G401 (cell line): Measurements from ENCODE around the gene BANP. TPM values are rescaled to one million over a fixed set of nuclear protein-coding genes. Genes with fewer than 3 reads are reported as not detected.
"Not testable (repeated sequence)": the region's sequence is repeated elsewhere in the genome, so short reads cannot be mapped to it uniquely, and the experiment has no call there.

Experiments
- DNase-seq: peaks from one replicate; pipeline ENCODE4 v3.0.0-alpha.2; 2015; ENCODE audit warnings: low spot score
- in situ Hi-C: cut with HindIII; loops from 2 replicates; pipeline ENCODE4 v1.10.0; 2016; ENCODE audit warnings: low sequenced_read_pairs, mixed read lengths
- total RNA-seq: library from RNA; depleted of rRNA; stranded (reverse); fragments of >200 nt; shearing (Covaris generic); gene quantifications from 2 replicates; pipeline ENCODE4 v1.2.3, GENCODE V29; 2014

BANP gene
- total RNA-seq, 1 experiment from 2014 or later: 28.4 TPM

DNA sequence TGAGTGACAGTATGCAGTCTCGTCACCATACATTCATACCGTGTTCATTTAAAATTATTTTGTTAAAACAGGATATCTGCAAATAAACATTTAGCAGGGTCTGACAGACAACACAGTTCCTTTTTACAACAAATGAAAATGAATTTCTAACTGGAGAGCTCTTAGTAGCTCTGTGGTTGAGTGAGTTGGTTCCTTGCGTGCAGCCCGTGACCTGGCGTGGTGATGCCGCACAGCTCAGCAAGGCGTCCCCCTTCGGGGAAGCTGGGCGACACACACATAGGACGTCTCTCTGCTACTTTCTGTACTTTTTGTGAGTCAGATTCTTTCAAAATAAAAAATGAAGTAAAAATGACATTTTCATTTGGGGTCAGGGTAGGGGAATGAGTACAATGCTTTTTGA lies 86.1 kb downstream of the BANP start:
- DNase-seq, in situ Hi-C loops: not testable (repeated sequence)

DNA sequence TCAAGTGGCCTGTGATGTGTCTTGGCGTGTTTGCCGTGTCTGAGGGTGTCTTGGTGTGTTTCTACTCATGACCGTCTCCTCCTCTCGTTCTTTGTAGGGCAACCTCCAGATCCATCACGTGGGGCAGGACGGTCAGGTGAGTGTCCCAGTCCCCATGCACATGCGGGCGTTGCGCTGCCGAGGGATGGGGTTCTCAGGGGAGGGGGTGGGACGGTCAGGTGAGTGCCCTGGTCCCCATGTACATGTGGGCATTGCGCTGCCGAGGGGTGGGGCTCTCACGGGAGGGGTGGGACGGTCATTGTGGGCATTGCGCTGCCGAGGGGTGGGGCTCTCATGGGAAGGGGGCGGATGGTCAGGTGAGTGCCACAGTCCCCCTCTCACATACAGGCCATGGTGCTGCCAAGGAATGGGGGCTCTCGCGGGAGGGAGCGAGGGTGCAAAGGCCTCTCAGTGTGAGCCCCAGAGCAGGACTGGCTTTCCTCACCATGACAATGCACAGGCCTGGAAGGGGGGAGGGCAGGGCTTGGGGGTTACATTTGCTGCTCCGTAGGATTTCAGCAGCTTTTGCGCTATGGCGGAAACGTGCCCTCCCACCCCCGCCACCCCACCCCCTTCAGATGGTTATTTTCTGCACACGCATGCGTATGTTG lies 86.8 kb downstream of the BANP start:
- in situ Hi-C loops: not testable (repeated sequence)

DNA sequence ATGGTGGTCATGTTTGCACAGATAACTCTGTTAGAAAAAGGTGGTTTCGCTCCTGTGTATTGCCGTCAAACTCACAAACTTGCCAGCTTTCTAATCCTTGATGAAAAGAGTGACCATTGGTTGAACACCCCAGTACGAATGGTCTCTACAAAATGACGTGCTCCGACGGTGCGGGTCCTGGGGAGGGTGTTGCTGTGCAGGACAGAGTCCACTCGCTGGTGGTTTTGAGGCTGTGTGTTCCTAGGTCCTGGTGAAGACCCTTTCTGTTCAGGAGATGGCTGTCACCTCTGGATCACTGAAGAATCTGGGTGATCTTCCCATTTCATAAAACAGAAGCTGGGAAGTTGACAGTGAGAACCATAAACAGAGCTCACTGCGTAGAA lies 87.3 kb downstream of the BANP start:
- in situ Hi-C loops, DNase-seq: not testable (repeated sequence)

More for the DNA sequence above, 86.8 kb downstream of the BANP start:
- not testable (repeated sequence) for DNase-seq

DNA sequence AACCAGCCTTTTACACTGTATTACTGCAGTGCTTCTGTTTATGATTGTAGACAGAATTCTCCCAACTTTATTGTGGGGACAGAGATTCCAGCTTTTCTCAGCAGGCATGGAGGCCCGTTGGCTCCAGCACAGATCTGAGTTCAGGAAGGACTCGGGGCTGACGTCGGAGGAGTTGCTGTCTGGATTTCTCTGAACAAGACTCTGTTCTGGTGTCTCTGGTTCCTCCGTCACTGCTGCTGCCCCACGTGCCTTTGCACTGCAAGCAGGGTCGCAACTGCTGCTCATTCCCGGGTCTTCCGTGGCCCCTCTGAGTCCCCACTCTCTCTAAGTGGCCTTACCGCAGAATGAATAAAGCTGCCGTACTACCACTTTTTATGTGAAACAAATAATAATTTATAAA lies 88.4 kb downstream of the BANP start:
- in situ Hi-C loops: no loop called here
- no peak for DNase-seq

DNA sequence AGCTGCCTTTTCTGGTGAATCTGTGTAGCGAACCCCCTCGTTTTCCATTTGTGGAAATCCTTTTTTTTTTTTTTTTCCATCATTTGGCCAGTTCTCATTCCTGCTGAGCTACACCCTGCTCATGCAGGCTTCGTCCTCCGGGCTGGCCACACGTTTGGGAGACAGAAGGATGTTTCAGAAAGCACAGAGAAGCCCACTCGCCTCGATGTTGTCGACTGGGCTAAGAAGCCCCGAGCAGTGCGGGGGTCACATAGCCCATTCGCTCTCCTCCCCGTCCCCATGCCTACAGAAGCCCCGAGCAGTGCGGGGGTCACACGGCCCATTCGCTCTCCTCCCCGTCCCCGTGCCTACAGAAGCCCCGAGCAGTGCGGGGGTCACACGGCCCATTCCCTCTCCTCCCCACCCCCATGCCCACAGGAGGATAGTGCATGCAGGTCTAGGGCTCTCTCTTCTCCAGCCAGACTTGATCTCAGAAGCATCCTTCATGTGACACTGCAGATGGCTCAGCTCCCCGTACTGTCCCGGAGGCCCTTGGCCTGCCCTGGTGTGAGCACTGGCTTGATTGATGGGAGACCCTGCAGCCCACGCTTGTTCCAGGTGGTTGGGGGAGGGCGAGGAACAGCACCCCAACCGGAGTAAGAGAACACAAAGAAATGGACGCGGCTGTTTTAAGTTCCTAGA lies 89.1 kb downstream of the BANP start:
- in situ Hi-C loops, DNase-seq: not testable (repeated sequence)

DNA sequence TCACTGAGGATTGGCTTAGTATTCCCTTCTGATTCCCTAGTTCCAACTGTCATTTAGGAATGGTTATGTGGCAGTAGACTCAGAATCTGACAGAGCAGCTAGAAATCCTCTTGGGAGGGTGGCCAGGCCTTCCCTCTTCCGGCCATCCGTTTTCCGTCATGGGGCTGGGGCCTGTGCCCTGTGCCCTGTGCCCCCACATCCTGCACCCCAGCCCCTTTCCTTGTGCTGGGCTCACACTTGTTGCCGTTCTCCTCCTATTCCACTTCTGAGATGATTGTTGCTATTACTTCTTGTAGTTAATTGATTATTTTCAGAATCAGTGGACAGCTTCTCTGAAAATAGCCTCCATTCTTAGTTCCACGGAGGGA lies 89.6 kb downstream of the BANP start:
- in situ Hi-C loops, DNase-seq: not testable (repeated sequence)

DNA sequence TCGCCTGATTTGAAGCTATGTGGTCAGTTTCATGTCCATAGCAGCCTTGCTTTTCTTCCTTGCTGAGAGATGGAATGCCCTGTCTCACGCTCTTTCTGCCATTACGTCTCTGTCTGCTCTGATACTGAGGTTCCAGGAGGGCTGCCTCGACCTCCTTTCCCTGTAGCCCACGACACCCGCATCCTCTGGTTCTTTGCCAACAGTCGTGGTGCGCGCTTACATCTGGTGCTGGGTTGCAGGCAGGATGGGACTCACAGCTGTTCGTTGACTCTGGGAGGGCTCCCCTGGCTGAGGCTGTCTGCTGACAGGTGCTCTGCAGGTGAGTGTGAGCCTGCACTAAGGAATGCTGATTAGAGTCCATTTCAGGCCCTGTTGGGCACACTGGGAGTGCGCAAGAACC lies 90.3 kb downstream of the BANP start:
- DNase-seq, in situ Hi-C loops: not testable (repeated sequence)

DNA sequence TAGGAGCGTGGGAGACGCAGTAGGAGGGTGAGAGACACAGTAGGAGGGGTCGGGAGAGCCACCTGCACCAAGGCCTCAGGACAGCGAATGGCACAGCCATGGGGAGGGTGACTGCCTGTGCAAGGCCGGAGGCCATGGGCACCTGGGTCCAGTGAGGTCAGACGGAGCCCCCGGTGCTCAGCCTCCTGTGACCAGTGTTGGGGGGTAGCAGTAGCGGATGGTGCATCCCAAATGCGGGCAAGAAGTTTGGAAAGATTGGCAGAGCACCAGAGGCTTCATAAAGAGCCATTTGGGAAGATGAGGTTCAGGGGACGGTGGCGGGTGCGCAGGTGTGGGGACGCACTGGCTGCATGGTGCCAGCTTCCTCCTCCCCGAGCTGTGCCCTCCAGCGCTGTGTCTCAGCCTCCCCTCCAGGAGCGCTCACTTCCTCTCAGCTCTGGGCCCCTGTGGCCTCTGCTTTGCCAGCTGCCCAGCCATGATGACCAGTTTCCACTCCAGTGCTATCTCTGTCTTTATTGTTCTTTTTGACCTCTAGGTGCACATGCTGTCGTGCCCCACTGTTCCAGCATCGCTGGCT lies 90.8 kb downstream of the BANP start:
- DNase-seq, in situ Hi-C loops: not testable (repeated sequence)

DNA sequence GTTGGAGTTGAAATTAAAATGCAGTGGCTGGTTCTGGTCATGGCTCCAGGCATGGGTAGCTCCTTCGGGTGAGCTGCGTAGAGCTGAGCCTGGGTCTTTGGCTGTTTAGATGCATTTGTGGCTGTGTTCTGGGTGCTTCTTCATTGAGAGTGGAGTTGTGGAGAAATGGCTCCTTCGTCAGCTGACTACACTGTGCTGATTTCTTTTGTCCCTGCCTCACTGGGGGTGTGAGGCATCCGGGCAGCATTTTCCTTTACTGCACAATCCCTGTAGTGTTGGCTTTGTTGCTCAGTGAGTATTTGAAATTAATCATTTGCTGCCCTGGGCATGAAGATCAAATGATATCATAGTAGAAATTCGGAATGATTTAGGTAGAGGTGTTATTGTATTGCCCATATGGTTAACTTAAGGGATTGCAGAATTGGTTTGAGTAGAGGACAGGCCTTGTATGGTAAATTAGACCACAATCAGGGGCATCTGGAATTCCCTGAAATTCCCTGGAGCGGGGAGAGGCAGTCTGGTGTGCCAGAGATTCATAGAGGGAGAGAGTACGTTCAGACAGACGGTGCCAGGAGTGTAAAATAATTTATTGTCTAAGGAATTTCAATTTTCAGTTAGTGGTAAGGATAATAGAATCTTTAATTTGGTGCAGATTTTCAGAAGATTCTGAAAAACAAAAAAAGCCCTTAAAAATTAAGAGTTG lies 92.1 kb downstream of the BANP start:
- in situ Hi-C loops, DNase-seq: not testable (repeated sequence)

DNA sequence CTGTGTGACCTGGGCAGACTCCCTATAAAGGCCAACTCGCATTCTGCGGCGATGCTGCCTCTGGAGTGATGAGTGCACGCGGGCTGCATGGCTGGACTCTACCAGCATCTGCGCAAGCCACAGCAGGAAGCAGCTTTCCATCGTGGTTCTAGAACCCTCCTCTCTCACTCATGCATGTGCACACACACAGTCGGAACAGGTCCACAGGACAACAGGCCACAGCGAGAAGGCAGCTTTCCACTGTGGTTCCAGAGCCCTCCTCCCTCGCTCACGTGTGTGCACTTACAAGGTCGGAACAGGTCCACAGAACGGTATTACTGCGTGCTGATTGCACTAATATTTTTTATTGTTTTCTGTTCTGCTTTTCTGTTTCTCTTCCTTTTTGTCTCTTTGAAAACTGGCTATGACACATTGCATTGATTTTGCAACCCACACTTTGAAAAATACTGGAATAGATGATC lies 92.9 kb downstream of the BANP start:
- in situ Hi-C loops, DNase-seq: not testable (repeated sequence)

DNA sequence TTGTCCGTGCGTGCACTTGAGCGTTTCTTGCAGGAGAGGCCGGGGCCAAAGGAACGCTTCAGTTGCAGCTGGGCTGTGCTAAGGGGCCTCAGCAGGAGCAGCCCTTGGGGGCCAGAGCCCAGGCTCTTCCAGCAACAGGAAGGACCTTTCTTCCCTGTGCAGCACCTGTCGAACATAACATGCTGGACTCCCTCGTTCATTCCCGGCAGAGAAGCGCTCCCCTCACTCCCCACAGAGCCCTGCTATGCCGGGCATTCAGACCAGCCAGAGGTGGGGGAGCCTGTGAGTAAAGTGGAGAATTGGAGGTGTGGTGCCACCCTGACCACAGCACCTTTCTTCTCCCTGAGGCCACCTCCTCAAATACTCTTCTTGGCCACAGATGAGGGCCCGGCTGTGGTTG lies 94.1 kb downstream of the BANP start:
- DNase-seq, in situ Hi-C loops: not testable (repeated sequence)

DNA sequence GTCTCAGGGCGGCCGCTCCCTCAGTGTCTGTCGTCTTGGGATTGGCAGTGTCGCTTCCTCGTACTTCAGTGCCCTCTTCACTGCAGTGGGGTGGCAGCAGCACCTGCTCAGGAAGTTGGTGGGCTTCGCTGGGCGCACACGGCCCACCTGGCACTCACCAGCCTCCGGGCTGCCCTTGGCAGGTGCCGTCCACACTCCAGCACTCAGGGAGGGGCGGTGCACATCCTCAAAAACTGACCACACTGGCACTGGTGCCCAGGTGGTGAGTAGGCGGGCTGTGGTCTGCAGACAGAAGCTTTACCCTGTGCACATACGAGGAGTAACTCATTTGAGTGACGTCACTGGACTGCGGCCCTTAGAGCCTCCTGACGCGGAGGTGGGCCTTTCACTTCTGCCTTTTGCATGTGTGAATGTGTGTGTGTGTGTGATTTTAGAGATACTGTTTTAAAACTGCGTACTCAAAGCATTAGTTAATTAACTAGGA lies 94.6 kb downstream of the BANP start:
- DNase-seq: no peak
- in situ Hi-C loops: no loop called here

DNA sequence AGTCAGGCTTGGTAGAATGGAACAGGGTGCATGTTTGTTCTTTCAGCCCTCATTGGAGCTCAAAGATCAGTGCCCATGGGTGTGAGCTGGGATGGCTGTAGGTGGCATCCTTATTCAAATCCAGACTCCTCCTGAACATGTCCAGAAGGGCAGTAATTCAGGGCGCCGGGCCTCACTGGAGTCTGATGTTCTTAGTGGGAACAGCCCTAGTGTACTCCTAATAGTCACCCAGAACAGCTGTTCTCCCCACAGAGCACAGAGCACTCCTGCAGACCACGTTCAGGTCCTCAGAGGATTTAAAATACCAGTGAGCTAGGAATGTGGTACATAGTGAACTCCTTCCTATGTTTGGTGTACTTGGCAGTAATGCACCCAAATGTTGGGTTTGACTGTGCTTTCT lies 96.2 kb downstream of the BANP start:
- no peak for DNase-seq
- in situ Hi-C loops: no loop called here

DNA sequence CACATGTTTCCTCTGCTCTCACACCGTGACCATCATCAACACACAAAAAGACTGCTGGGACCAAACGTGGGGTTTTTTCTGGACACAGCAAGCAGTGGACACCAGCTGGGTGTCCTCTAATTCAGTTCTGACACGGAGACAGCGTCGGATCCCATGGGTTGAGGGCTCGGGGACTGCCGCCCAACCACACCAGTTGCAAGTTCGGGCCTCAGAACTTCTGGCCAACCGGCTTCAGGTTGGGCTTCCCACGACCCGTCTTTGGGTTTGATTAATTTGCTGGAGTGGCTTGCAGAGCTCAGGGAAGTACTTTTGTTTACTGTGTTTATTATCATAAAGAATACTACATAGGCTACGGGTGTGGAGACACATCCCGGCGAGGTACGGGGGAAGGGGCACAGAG lies 97.8 kb downstream of the BANP start:
- no peak for DNase-seq
- in situ Hi-C loops: no loop called here

DNA sequence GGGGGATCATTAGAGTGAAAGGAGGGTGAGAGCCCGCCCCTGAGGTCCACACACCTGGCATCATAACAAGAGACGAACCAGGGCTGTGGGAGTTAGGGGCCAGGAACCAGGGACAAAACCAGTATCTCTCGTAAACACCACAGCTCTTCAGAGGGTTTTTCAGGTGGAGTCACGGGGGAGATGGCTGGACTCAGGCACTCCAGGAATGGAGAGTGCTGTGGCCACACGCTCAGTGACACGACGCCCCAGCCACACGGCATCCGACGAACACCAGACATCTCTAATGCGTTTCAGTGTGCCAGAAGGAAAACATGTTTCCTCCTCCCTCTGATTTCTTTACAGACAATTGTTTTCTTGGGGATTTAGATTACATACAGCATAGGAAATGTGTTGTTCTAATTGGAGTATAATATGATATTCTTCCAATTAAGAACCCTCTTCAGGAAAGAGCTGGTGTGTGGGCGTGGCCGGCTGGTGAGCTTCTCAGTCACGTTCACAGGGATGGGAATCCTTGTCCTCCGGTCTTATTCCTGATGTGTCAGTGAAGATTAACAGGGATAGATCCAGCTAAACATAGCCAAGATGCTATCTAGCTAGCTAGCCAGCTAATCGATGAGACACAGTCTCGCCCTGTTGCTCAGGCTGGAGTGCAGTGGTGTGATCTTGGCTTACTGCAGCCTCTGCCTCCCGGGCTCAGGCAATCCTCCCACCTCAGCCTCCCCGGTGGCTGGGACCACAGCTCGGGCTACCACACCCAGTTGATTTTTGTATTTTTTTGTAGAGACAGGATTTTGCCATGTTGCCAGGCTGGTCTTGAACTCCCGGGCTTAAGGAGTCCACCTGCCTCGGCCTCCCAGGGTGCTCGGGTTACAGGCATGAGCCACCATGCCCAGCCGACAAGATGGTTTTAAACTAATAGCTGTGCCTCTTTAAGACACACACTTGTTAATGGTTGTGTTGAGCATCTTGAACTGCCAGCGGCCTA lies 98.6 kb downstream of the BANP start:
- DNase-seq: no peak
- in situ Hi-C loops: no loop called here

DNA sequence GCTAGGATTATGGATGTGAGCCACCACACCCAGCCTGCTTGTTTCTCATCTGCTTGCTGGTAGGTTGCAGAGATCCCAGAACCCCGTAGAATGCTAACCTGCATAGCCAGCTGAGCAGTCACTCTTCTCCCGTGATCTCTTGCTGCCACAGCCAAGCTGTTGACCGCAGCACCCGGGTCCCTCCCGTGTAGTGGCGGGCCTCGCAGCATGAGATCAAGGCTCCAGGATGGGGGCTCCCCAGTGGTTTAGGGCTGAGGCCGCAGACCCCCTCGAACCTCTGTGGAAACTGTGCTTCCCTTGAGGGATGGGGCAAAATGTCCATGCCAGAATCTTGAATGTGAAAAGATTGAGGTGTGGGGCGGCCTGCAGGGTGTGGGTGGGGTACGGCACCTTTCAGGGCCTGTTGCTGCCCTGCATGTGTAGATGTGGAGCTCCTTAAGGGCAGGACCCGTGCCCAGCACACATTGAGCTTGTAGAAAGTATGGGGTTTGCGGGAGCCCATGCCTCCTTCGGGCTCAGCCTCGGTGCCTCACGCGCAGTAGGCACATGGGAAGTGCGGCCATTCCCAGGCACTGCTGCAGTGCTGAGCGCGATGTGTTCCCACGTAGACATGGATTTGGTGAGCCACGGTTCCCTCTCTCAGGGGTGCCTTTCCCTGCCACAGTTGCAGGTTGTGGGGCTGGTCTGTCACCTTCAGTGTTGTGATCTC lies 99.9 kb downstream of the BANP start:
- in situ Hi-C loops: no loop called here
- no peak for DNase-seq

DNA sequence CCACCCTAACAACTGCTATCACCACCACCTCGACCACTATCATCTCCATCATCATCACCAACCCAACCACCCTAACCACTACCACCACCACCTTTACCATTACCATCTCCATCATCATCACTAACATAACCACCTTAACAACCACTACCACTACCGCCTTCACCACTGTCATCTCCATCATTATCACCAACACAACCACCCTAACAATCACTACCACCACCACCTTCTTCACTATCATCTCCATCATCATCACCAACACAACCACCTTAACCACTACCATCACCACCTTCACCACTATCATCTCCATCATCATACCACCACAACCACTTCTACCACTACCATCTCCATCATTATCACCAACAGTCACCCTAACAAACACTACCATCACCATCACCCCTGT lies 101.4 kb downstream of the BANP start:
- no peak for DNase-seq
- in situ Hi-C loops: no loop called here

DNA sequence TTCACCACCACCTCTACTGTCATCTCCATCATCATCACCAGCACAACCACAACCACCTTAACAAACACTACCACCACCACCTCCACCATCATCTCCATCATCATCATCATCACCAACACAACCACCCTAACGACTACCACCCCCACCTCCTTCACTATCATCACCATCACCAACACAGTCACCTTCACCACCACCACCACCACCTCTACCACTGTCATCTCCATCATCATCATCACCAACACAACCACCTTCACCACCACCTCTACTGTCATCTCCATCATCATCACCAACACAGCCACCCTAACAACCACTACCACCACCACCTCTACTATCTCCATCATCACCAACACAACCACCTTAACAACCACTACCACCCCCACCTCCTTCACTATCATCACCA lies 102.2 kb downstream of the BANP start:
- DNase-seq, in situ Hi-C loops: not testable (repeated sequence)
